Activated CD8-positive, alpha-beta T cell treated with anti-CD3 and anti-CD28 coated beads, Interleukin-2, amount 10 ng/mL, durations not matched to agents 7 days and 5 days (primary cell): ENCODE results near the gene EHF. TPM values are rescaled to one million over a fixed set of nuclear protein-coding genes. Genes with fewer than 3 reads are reported as not detected.

Source experiments
- ATAC-seq: fragments of 150-1000 bp; cut with Tn5 transposase; one replicate; pipeline ENCODE4 v1.10.0; 2021; ENCODE audit warnings: moderate library complexity
- CTCF ChIA-PET: fragments of 350-600 bp; sonication (Branson Sonifier 250); formaldehyde crosslinking; loops from one replicate; lab custom pipeline; 2021; ENCODE audit warnings: antibody characterized with exemption; lab: Charles Lee
- POLR2A ChIA-PET: fragments of 350-600 bp; sonication (Branson Sonifier 250); formaldehyde crosslinking; loops from one replicate; lab custom pipeline; 2021; ENCODE audit warnings: antibody characterized with exemption; lab: Charles Lee
- DNase-seq: peaks from one replicate; pipeline ENCODE4 v3.0.0-alpha.2; 2020
- H3K27ac Mint-ChIP-seq: one replicate; pipeline ENCODE4 v1.8.0; 2021; ENCODE audit warnings: mild to moderate bottlenecking, mixed read lengths
- H3K27me3 Mint-ChIP-seq: one replicate; pipeline ENCODE4 v1.8.0; 2021; ENCODE audit warnings: low read depth, mixed read lengths
- H3K36me3 Mint-ChIP-seq: one replicate; pipeline ENCODE4 v1.8.0; 2021; ENCODE audit warnings: low read depth, mixed read lengths
- H3K4me1 Mint-ChIP-seq: one replicate; pipeline ENCODE4 v1.8.0; 2021; ENCODE audit warnings: low read depth, mixed read lengths
- H3K4me3 Mint-ChIP-seq: one replicate; pipeline ENCODE4 v1.8.0; 2021; ENCODE audit warnings: mild to moderate bottlenecking, mixed read lengths
- H3K9me3 Mint-ChIP-seq: one replicate; pipeline ENCODE4 v1.8.0; 2022; ENCODE audit warnings: mixed read lengths; ENCODE audit not compliant: insufficient read depth
- total RNA-seq, 2 experiments: library from RNA; stranded (reverse); gene quantifications; one replicate each; pipeline ENCODE4 v1.2.3, GENCODE V29; 2021

EHF gene
- total RNA-seq, 2 experiments from 2014 or later, result not detected

DNA sequence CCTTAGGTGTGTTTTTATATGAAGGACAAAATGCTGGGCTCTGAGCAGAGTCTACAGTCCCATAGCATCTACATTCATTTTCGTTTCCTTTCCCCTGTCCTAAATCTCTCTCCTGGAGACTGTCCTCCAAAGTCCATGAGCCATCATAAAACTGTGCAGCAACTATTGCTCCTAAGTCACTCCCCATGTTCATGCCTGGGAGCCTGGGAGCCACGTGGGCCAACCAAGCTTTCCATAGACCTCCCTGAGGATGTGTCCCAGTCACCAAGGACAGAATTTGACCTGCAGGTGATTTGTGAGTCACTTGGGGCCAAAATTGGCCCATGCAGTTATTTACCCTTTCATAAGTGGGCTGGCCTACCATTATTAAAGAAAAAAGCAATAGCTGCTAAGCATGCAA, 28.7 kb downstream of the EHF start:
- Mint-ChIP-seq H3K36me3 (no peaks in the 10 kb centered on the region), H3K27me3 (peaks cover 60% of the 10 kb centered on the region), H3K4me3 (no peak overlapping the region), H3K9me3 (no peaks in the 10 kb centered on the region), H3K4me1 (peaks cover 20% of the 10 kb centered on the region), H3K27ac (no peak overlapping the region)
- ATAC-seq, result no peak
- DNase-seq, result no peak
- POLR2A ChIA-PET, result interaction anchor here (0.6 to 1.0 kb wide), 2 partner anchors 266 to 949 kb away, joined by 3 to 5 read pairs; no protein-coding TSS in a partner anchor
- CTCF ChIA-PET, result no interaction called here

GRCh38 chr11:34650528-34650927, 29.6 kb downstream of the EHF start:
- H3K36me3 Mint-ChIP-seq, result no peaks in the 10 kb centered on the region
- ATAC-seq (peak; percentile 95), DNase-seq (peak; percentile 87)
- H3K9me3 Mint-ChIP-seq, result no peaks in the 10 kb centered on the region
- H3K27me3 Mint-ChIP-seq, result peaks cover 61% of the 10 kb centered on the region
- H3K4me1 Mint-ChIP-seq, result peaks cover 20% of the 10 kb centered on the region
- peak overlapping the region; percentile 67 for H3K27ac Mint-ChIP-seq
- peak overlapping the region; percentile 32 for H3K4me3 Mint-ChIP-seq
- ChIA-PET CTCF (interaction anchor here (0.7 to 1.4 kb wide), 3 partner anchors 10 to 241 kb away, joined by 3 to 4 read pairs (median 3); no protein-coding TSS in a partner anchor), POLR2A (interaction anchor here (1.0 kb wide), 1 partner anchor 265 kb away, joined by 5 read pairs; no protein-coding TSS in a partner anchor)

GRCh38 chr11:34651551-34651950, 30.7 kb downstream of the EHF start:
- H3K4me3 Mint-ChIP-seq, result no peak overlapping the region
- DNase-seq (no peak), ATAC-seq (no peak)
- no peak overlapping the region for H3K27ac Mint-ChIP-seq
- POLR2A ChIA-PET, result no interaction called here
- H3K4me1 Mint-ChIP-seq, result peaks cover 20% of the 10 kb centered on the region
- H3K36me3 Mint-ChIP-seq, result no peaks in the 10 kb centered on the region
- no peaks in the 10 kb centered on the region for H3K9me3 Mint-ChIP-seq
- H3K27me3 Mint-ChIP-seq, result peaks cover 60% of the 10 kb centered on the region
- CTCF ChIA-PET, result interaction anchor here (1.7 kb wide), 1 partner anchor 15 kb away, joined by 3 read pairs; no protein-coding TSS in a partner anchor

DNA sequence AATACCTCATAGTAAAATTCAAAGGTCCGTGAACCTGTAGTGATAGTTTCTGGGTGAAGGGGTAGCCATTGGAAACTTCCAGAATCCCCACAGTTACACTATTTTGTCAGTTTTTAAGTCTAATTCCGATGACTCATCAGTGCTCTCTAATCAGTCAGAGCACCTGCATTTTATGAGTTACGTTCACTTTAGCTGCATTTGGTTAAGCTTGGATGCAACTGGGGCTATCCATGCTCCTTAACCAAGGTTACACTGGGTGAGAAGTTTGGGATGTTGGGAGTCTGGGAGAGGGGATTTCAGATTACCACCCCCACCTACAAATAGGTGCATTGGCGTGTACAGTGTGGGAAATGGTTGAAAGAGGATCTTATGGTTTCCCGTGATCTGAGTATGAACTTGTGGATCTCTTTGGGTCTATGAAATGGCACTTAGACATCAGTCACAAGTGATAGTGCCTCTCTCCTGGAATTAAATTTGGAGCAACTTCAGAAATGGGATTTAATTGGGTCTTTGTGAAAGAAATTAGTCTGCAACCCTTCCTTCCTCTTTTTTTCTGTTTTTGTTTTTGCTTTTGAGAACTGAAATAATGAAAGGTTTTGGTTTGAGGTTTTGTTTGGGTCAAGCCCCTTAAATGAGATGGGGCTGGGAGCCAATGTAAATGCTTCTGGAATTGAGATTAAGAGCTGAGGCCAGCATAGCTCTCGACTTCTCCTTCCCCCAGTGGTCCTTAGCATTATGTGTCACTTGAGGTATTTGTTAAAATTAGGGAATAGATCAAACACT, 31.5 kb downstream of the EHF start:
- H3K4me1 Mint-ChIP-seq, result peaks cover 20% of the 10 kb centered on the region
- no peak overlapping the region for H3K27ac Mint-ChIP-seq
- POLR2A ChIA-PET, result no interaction called here
- CTCF ChIA-PET, result interaction anchor here (1.7 kb wide), 1 partner anchor 16 kb away, joined by 3 read pairs; no protein-coding TSS in a partner anchor
- no peak overlapping the region for H3K4me3 Mint-ChIP-seq
- H3K27me3 Mint-ChIP-seq, result peaks cover 56% of the 10 kb centered on the region
- H3K9me3 Mint-ChIP-seq, result no peaks in the 10 kb centered on the region
- DNase-seq (no peak), ATAC-seq (no peak)
- H3K36me3 Mint-ChIP-seq, result no peaks in the 10 kb centered on the region

- ChIA-PET POLR2A (no interaction called here), CTCF (no interaction called here)
- DNase-seq (no peak), ATAC-seq (no peak)
- Mint-ChIP-seq H3K9me3 (no peaks in the 10 kb centered on the region), H3K4me3 (no peak overlapping the region), H3K27ac (no peak overlapping the region), H3K27me3 (peaks cover 52% of the 10 kb centered on the region), H3K36me3 (no peaks in the 10 kb centered on the region), H3K4me1 (peaks cover 20% of the 10 kb centered on the region)
Measured at GRCh38 chr11:34653031-34653430, 32.1 kb downstream of the EHF start.

DNA sequence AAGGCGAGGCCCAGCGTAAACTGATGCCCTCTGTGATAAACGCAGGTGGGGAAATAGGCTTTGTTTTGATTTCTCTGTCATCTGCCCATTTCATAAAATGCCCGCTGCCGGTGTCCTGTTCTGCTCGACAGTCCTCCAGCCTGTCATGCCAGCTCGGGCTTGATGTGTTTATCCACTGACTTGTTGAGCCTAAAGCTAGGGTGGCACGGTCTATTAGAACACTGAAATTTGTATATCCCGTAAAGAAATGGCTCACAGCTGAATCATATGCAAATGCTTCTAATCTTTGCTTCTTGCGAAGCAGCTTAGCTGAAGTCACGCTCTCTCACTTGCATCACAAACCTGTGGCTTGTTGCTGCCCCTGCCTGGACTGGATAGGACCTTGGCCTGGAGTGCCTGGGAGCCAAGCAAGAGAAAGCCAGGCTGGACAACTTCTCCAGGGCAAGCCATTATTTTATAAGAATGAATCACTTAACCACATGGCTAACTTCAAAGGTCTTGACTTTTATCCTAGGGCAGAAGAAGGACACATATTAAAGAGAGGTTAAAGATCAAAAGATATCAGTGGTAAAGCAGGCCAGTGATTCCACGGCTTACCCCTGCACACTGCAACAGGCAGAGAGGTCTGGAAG, 33.1 kb downstream of the EHF start:
- Mint-ChIP-seq H3K9me3 (no peaks in the 10 kb centered on the region), H3K4me1 (peaks cover 20% of the 10 kb centered on the region), H3K4me3 (no peak overlapping the region), H3K36me3 (no peaks in the 10 kb centered on the region), H3K27ac (no peak overlapping the region), H3K27me3 (peaks cover 55% of the 10 kb centered on the region)
- ChIA-PET CTCF (no interaction called here), POLR2A (no interaction called here)
- ATAC-seq (no peak), DNase-seq (no peak)

DNA sequence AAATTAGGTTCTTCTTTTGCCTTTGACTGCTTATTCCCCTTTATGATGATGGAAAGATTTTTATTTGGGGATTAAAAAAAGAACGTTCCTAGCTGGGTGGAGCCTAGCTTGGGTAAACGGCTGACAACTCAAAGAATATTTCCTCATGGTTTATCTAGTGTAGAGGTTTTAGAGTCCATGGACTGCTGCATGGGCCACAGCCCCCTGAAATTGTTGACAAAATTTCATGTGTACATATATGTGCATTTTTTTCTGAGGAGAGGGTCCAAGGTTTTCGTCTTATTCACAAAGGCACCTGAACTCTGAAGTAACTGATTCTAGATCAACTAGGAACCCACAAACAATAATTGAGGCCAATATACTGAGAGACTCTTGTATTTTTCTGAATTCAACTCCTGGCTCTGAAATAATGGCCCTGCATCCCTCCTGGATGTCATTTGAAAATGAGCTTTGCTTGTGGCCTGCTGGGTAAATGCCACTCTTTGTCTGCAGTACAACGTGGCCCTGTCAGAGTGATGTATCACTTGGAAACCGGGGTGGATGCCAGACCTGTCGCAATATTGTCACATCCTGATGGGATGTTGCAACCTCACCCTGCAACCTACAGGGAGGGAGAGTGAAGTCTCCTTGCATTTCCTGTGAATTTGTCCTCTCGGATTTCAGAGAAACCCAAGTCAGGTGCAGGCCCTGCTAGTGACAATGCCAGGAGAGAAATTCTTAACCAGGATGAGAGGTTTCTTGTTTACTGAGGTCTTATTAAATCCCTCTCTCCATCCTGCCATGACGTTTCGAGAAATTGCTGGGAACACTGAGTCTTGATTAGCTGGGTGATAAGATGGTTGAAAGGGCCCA, 33.8 kb downstream of the EHF start:
- ChIA-PET CTCF (no interaction called here), POLR2A (no interaction called here)
- no peaks in the 10 kb centered on the region for H3K36me3 Mint-ChIP-seq
- peaks cover 54% of the 10 kb centered on the region for H3K27me3 Mint-ChIP-seq
- peaks cover 20% of the 10 kb centered on the region for H3K4me1 Mint-ChIP-seq
- no peak overlapping the region for H3K4me3 Mint-ChIP-seq
- ATAC-seq (no peak), DNase-seq (no peak)
- H3K9me3 Mint-ChIP-seq, result no peaks in the 10 kb centered on the region
- no peak overlapping the region for H3K27ac Mint-ChIP-seq

- Mint-ChIP-seq H3K27ac (no peak overlapping the region), H3K36me3 (no peaks in the 10 kb centered on the region), H3K4me1 (peaks cover 12% of the 10 kb centered on the region), H3K4me3 (no peak overlapping the region), H3K27me3 (peaks cover 58% of the 10 kb centered on the region), H3K9me3 (no peaks in the 10 kb centered on the region)
- CTCF ChIA-PET, result no interaction called here
- ATAC-seq (no peak), DNase-seq (no peak)
- POLR2A ChIA-PET, result no interaction called here
Measured at GRCh38 chr11:34655335-34656008, 34.6 kb downstream of the EHF start.

- Mint-ChIP-seq H3K4me3 (no peak overlapping the region), H3K4me1 (peaks cover 6% of the 10 kb centered on the region), H3K9me3 (no peaks in the 10 kb centered on the region), H3K27ac (no peak overlapping the region), H3K27me3 (peaks cover 65% of the 10 kb centered on the region), H3K36me3 (no peaks in the 10 kb centered on the region)
- ChIA-PET CTCF (no interaction called here), POLR2A (no interaction called here)
- DNase-seq (no peak), ATAC-seq (no peak)
Measured at GRCh38 chr11:34656062-34656720, 35.3 kb downstream of the EHF start.

DNA sequence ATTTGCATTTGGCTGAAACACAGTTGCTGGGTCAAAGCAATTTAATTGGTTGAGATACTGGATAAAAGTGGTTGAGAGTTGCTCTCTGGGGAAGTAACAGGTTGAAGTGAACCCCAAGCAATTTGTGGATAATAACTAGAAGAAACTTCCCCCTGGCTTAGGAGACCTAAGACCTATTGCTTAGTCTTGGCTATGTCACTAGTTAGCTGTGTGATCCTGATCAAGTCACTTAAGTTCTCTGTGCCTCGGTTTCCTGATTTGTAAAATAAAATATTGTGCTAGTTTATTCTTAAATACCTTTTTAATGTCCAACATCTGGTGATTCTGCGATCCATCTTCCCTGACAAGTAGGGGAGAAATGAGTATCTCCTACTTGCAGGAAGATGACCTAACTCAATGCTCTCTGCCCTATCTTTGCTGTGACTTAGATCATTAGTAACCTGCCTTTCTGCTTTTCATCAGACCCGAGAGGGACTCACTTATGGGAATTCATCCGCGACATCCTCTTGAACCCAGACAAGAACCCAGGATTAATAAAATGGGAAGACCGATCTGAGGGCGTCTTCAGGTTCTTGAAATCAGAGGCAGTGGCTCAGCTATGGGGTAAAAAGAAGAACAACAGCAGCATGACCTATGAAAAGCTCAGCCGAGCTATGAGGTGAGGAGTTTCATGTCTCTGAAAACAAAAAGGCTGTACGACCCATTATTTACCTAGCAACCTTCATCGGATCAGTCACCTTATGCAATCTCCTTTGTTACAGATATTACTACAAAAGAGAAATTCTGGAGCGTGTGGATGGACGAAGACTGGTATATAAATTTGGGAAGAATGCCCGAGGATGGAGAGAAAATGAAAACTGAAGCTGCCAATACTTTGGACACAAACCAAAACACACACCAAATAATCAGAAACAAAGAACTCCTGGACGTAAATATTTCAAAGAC, 37.5 kb downstream of the EHF start:
- POLR2A ChIA-PET, result no interaction called here
- Mint-ChIP-seq H3K9me3 (no peaks in the 10 kb centered on the region), H3K27ac (no peak overlapping the region), H3K4me3 (no peak overlapping the region), H3K27me3 (peaks cover 61% of the 10 kb centered on the region), H3K36me3 (no peaks in the 10 kb centered on the region), H3K4me1 (no peaks in the 10 kb centered on the region)
- CTCF ChIA-PET, result no interaction called here
- ATAC-seq, result no peak
- no peak for DNase-seq
